GM19240 (cell line): Measurements from ENCODE around the gene TEX2.

Experiments used
- DNase-seq: peaks from one replicate; pipeline ENCODE4 v3.0.0; 2011; ENCODE audit warnings: low spot score; ENCODE audit not compliant: insufficient read length

Gene TEX2

GRCh38 chr17:64117981-64118979 is 144.8 kb downstream of the TEX2 start:
- no peak for DNase-seq

- no peak for DNase-seq
These were observed 147.1 kb downstream of the TEX2 start for GRCh38 chr17:64115822-64116534.

- no peak for DNase-seq
These were observed 147.9 kb downstream of the TEX2 start for GRCh38 chr17:64115043-64115698.

GRCh38 chr17:64113006-64113405 is 150.1 kb downstream of the TEX2 start:
- no peak for DNase-seq

- no peak for DNase-seq
These were observed 151.2 kb downstream of the TEX2 start for GRCh38 chr17:64111831-64112230.

GRCh38 chr17:64110379-64111152 is 152.5 kb downstream of the TEX2 start:
- DNase-seq = no peak

GRCh38 chr17:64109400-64109799 is 153.7 kb downstream of the TEX2 start:
- no peak for DNase-seq

- DNase-seq = no peak
These were observed 155.4 kb downstream of the TEX2 start for GRCh38 chr17:64107500-64108236.

- no peak for DNase-seq
These were observed 156.1 kb downstream of the TEX2 start for GRCh38 chr17:64106918-64107317.

- DNase-seq = no peak
These were observed 159.4 kb downstream of the TEX2 start for GRCh38 chr17:64103391-64104364.

- DNase-seq = no peak
These were observed 160.3 kb downstream of the TEX2 start for GRCh38 chr17:64102627-64103390.

GRCh38 chr17:64099543-64099942 is 163.5 kb downstream of the TEX2 start:
- no peak for DNase-seq
